ENCODE data around the gene MECR. TPM values are rescaled to one million over a fixed set of nuclear protein-coding genes. Genes with fewer than 3 reads are reported as not detected.
"Not testable (repeated sequence)": the region's sequence is repeated elsewhere in the genome, so short reads cannot be mapped to it uniquely, and the experiment has no call there.

MECR gene
- polyA plus RNA-seq, 1 experiment: 18.2 TPM

DNA sequence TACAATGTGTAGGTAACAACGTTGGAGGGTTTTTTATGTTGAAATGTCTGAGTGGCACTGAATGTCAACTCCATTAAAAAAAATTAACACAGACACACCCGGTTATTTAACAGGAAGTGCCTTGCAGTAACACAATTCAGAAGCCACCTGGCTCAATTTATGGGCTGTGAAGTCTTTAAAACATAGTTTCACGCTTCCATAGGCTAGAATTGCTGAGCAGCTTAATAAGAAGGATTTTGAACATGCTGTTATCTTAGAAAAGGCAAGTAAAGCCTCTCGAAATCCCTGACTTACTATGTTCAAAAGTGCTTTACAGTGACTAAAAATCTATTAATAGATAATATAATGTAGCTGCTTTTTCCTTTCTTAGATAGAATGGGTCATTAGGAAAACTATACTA is 68.7 kb downstream of the MECR start:
- CTCF ChIA-PET: interaction anchor here (1.7 kb wide), 1 partner anchor 20 kb away, joined by 6 read pairs; the partner anchor contains the start of gene SRSF4
- TF ChIP-seq, protein P1, sequence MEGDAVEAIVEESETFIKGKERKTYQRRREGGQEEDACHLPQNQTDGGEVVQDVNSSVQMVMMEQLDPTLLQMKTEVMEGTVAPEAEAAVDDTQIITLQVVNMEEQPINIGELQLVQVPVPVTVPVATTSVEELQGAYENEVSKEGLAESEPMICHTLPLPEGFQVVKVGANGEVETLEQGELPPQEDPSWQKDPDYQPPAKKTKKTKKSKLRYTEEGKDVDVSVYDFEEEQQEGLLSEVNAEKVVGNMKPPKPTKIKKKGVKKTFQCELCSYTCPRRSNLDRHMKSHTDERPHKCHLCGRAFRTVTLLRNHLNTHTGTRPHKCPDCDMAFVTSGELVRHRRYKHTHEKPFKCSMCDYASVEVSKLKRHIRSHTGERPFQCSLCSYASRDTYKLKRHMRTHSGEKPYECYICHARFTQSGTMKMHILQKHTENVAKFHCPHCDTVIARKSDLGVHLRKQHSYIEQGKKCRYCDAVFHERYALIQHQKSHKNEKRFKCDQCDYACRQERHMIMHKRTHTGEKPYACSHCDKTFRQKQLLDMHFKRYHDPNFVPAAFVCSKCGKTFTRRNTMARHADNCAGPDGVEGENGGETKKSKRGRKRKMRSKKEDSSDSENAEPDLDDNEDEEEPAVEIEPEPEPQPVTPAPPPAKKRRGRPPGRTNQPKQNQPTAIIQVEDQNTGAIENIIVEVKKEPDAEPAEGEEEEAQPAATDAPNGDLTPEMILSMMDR (IDR thresholded peaks at IDR 0.05; ENCODE audit: low read depth, low read length): no peak

DNA sequence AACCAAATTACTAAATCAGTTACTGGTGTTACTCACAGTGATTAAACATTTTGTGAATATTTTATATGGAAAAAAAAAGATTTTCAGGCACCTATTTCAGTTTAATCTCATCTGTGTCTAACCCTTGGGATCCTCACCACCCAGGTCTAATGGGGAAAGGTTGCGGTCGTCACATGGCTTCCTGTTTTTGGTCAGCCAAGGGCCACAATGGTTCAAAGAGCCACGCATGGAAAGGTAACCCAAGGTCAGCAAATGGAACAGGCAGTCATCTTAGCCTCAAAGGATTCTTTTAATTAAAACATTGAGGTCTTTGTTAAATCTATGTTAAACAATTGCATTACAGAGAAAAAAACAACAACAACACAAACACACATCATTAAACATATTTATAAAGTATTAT is 71.0 kb downstream of the MECR start:
- no peak for DNase-seq (ENCODE audit: low read depth, low spot score)
- Histone ChIP-seq H3K4me3 (ENCODE audit: low read depth, low read length) (no peak overlapping the region), H3K9me3 (ENCODE audit: control insufficient read depth, insufficient read depth, low read length) (no peaks in the 10 kb centered on the region), H3K27me3 (ENCODE audit: control insufficient read depth, insufficient read depth, low read length) (no peaks in the 10 kb centered on the region), H3K27ac (ENCODE audit: low read depth, low read length) (no peak overlapping the region)
- TF ChIP-seq, protein P1 (IDR thresholded peaks at IDR 0.05; ENCODE audit: low read depth, low read length): no peak
- POLR2A ChIA-PET: no interaction called here
- CTCF ChIA-PET: interaction anchor here (0.6 to 1.3 kb wide), 3 partner anchors 35 to 43 kb away, joined by 4 to 7 read pairs (median 4); no protein-coding TSS in a partner anchor

More for the DNA sequence above, 68.7 kb downstream of the MECR start:
- no peak overlapping the region for H3K4me3 ChIP-seq (ENCODE audit: low read depth, low read length)
- H3K27ac ChIP-seq (ENCODE audit: low read depth, low read length): no peak overlapping the region
- H3K9me3 ChIP-seq (ENCODE audit: control insufficient read depth, insufficient read depth, low read length): no peaks in the 10 kb centered on the region
- no peaks in the 10 kb centered on the region for H3K27me3 ChIP-seq (ENCODE audit: control insufficient read depth, insufficient read depth, low read length)
- POLR2A ChIA-PET: no interaction called here
- no peak for DNase-seq (ENCODE audit: low read depth, low spot score)

DNA sequence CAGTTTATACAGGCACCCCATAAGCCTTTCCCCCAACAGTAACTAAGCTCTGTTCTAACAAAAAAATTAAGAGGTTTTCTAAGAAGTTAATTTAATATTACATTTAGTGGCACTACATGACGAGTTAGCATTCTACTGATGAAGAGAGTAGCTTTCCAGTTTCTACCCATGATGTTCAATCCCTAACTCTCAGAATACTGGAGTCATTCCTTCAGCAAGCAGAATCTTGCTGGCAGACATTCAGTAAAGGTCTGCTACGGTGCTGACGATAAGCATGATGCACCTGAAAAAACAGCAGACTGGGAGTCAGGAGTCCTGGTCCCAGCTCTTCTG is 73.5 kb downstream of the MECR start:
- no peak for DNase-seq (ENCODE audit: low read depth, low spot score)
- ChIA-PET CTCF (interaction anchor here (1.5 kb wide), 1 partner anchor 45 kb away, joined by 5 read pairs; no protein-coding TSS in a partner anchor), POLR2A (no interaction called here)
- Histone ChIP-seq H3K27me3 (ENCODE audit: control insufficient read depth, insufficient read depth, low read length) (no peaks in the 10 kb centered on the region), H3K9me3 (ENCODE audit: control insufficient read depth, insufficient read depth, low read length) (no peaks in the 10 kb centered on the region), H3K4me3 (ENCODE audit: low read depth, low read length) (no peak overlapping the region), H3K27ac (ENCODE audit: low read depth, low read length) (no peak overlapping the region)
- TF ChIP-seq, protein P1 (IDR thresholded peaks at IDR 0.05; ENCODE audit: low read depth, low read length): no peak

DNA sequence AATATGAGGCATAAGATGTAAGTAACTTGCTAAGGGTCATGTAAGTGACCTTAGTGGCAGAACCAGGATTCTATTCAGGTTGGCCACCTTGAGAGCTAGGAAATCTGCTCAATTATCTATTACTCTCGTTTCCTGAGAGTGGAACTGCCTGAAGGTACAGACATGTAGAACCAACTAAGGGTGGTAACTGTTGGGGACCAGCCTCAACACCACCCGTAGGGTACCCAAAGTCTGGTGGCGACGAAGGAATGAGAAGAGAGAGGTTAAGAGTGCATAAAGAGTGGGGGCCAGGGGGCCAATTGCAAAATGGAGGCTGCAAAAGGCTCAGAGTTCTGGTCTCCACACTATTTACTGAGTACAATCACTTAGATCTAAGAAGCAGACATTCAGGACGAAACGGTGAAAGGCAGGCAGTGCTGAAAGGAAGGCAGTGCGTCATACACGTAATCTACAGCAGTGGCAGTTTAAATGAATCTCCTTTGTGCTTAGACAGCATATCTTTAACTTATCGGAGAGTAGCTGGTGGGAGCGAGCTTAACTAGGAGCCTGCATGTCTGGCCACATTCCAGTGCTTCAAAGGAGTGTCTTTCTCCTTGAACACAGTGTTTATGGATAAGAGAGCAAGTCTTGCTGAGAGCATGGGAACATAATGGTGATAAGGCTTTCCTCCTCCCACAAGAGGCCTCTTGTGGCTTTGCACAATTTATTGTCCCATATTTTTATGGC is 74.0 kb downstream of the MECR start:
- CTCF ChIA-PET: interaction anchor here (1.2 to 1.5 kb wide), 2 partner anchors 26 to 46 kb away, joined by 3 to 5 read pairs; no protein-coding TSS in a partner anchor
- H3K27me3 ChIP-seq (ENCODE audit: control insufficient read depth, insufficient read depth, low read length): no peaks in the 10 kb centered on the region
- H3K4me3 ChIP-seq (ENCODE audit: low read depth, low read length): no peak overlapping the region
- POLR2A ChIA-PET: interaction anchor here (0.6 to 0.8 kb wide), 4 partner anchors 21 to 279 kb away, joined by 3 to 5 read pairs (median 4); no protein-coding TSS in a partner anchor
- H3K27ac ChIP-seq (ENCODE audit: low read depth, low read length): no peak overlapping the region
- TF ChIP-seq, protein P1 (IDR thresholded peaks at IDR 0.05; ENCODE audit: low read depth, low read length): no peak
- no peaks in the 10 kb centered on the region for H3K9me3 ChIP-seq (ENCODE audit: control insufficient read depth, insufficient read depth, low read length)
- DNase-seq (ENCODE audit: low read depth, low spot score): no peak

DNA sequence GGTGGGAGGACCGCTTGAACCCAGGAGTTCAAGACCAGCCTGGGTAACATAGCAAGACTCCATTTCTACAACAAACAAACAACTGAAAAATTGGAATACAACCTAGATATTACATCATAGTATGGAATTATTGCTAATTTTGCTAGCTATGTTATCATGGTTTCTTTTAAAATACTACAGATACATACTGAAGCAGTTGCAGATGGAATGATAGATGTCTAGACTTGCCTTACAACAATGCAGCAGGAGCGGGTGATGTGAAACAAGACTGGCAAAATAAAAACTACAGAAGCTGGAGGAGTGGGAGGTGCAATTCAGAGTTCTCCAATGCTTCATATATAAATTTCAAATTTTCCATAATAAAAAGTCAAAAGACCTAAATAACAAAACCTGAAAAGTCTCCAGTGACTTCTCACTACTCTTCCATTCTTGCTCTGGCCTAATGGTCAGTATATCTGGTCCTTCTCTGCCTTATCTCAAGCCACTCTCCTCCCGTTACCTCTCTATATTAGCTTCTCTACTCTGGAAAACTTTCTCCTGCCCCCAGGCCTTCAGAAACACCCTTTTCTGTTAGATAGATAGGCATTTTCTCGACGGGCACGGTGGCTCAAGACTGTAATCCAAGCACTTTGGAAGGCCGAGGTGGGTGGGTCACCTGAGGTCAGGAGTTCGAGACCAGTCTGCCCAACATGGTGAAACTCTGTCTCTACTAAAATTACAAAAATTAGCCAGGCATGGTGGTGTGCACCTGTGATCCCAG is 78.5 kb downstream of the MECR start:
- TF ChIP-seq, protein P1 (IDR thresholded peaks at IDR 0.05; ENCODE audit: low read depth, low read length): no peak
- POLR2A ChIA-PET: no interaction called here
- no peak for DNase-seq (ENCODE audit: low read depth, low spot score)
- Histone ChIP-seq H3K27me3 (ENCODE audit: control insufficient read depth, insufficient read depth, low read length) (no peaks in the 10 kb centered on the region), H3K27ac (ENCODE audit: low read depth, low read length) (no peak overlapping the region), H3K9me3 (ENCODE audit: control insufficient read depth, insufficient read depth, low read length) (peaks cover 7% of the 10 kb centered on the region; the same call in 1 of the 2 replicates), H3K4me3 (ENCODE audit: low read depth, low read length) (no peak overlapping the region)
- CTCF ChIA-PET: interaction anchor here (0.6 to 1.0 kb wide), 2 partner anchors 15 to 50 kb away, joined by 3 to 5 read pairs; no protein-coding TSS in a partner anchor

DNA sequence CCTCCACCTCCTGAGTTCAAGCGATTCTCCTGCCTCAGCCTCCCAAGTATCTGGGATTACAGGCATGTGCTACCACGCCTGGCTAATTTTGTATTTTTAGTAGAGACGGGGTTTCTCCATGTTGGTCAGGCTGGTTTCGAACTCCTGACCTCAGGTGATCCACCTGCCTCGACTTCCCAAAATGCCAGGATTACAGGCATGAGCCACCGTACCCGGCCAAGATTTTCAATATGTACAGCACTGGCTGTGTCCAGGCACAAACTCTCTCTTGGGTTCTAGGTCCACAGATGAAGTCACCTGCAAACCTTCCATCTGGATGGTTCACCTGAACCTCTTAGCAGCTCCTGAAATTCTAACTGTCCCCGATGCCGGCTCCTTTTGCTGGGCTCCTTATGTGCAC is 80.4 kb downstream of the MECR start:
- DNase-seq (ENCODE audit: low read depth, low spot score); H3K27ac ChIP-seq (ENCODE audit: low read depth, low read length); H3K9me3 ChIP-seq (ENCODE audit: control insufficient read depth, insufficient read depth, low read length); H3K27me3 ChIP-seq (ENCODE audit: control insufficient read depth, insufficient read depth, low read length); POLR2A ChIA-PET; H3K4me3 ChIP-seq (ENCODE audit: low read depth, low read length): not testable (repeated sequence)
- CTCF ChIA-PET: interaction anchor here (0.5 to 1.2 kb wide), 2 partner anchors 26 to 268 kb away, joined by 3 to 5 read pairs; no protein-coding TSS in a partner anchor
